ENCODE data around the gene MOSPD3. TPM values are rescaled to one million over a fixed set of nuclear protein-coding genes. Genes with fewer than 3 reads are reported as not detected.
A peak's percentile ranks its signal among the peaks of the same experiment; 100 is the strongest.

Gene MOSPD3
- total and polyA plus RNA-seq, 2 of the 13 experiments (the other 11 are each of a cell fraction or from before 2014, with no cell fraction given): 7.6 to 8.8 TPM

DNA sequence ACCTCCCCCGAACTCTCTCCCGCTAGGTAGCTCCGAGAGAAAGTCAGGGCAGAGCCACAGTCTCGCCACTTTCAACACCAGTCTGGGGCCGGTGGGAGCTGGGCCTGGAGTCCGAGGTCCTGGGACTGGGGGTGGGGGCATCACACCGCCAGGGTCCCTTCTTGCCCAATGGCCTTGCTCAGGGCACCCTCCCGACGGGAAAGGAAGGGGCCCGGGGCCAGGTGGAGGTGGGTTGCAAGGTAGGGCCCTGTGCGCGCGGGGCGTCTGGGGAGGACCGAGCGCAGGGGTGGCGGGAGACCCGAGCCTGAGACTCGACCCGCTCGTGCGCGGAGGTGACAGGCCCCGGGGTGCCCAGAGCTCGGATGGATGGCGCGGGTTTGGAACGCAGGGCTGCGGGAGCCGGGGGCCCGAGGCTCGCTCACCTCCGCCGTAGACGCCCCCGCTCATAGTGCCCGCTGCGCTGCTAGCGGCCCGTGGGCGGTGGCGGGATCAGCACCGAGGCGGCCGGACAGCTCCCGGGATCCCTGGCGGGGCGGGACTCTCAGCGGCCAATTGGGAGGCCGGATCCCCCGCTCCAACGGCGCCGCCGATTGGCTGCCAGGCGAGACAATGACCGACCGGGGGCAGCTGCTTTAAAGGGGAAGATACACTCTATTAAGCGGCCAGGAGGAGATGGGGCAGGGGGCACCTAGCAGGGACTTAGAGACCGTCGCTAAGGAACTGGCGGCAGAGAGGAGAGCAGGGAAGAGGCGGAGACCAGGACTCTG is 43.8 kb downstream of the MOSPD3 start, which contains the start of gene ACTL6B (continued):
- TF ChIP-seq FOXO4 (CRISPR knock-in tag; conservative IDR thresholded peaks at IDR 0.05) (no peak), GATAD1 (CRISPR knock-in tag; IDR thresholded peaks at IDR 0.05) (peak; percentile 55), ZNF225 (CRISPR knock-in tag; IDR thresholded peaks at IDR 0.05) (peak; percentile 83; the same call in 1 of the 2 replicates), RBM22 (optimal IDR thresholded peaks at IDR 0.05; ENCODE audit: low read length) (no peak), ATRX (CRISPR knock-in tag; IDR thresholded peaks at IDR 0.05; ENCODE audit: borderline replicate concordance) (no peak), PHF8 (CRISPR knock-in tag; IDR thresholded peaks at IDR 0.05) (no peak), STAT5B (CRISPR knock-in tag; IDR thresholded peaks at IDR 0.05) (peak; percentile 86; the same call in 1 of the 2 replicates), EEA1 (CRISPR knock-in tag; IDR thresholded peaks at IDR 0.05; ENCODE audit: borderline replicate concordance) (no peak), SRF (IDR thresholded peaks at IDR 0.05; ENCODE audit: low read depth, low read length) (no peak), HOXA3 (CRISPR knock-in tag; IDR thresholded peaks at IDR 0.05) (peak; percentile 49; the same call in 1 of the 2 replicates), RARA (CRISPR knock-in tag; IDR thresholded peaks at IDR 0.05) (peak; percentile 53), ZSCAN21 (CRISPR knock-in tag; IDR thresholded peaks at IDR 0.05; ENCODE audit: borderline replicate concordance) (peak; percentile 76; the same call in 1 of the 2 replicates), ZNF724P (CRISPR knock-in tag; IDR thresholded peaks at IDR 0.05; ENCODE audit: borderline replicate concordance) (peak; percentile 55; the same call in 1 of the 2 replicates), ZNF224 (CRISPR knock-in tag; IDR thresholded peaks at IDR 0.05) (no peak), MAZ (IDR thresholded peaks at IDR 0.05; ENCODE audit: borderline replicate concordance, low read depth, low read length) (peak; percentile 53; the same call in 1 of the 2 replicates), MAZ (CRISPR knock-in tag; IDR thresholded peaks at IDR 0.05; ENCODE audit: low read depth) (peak; percentile 75; the same call in 1 of the 2 replicates), RELA (CRISPR knock-in tag; IDR thresholded peaks at IDR 0.05) (0 out of 2 replicates have a peak, but pooled peaks have one; percentile 46), ERF (CRISPR knock-in tag; IDR thresholded peaks at IDR 0.05) (peak; percentile 89)
- TF ChIP-seq, protein P1, sequence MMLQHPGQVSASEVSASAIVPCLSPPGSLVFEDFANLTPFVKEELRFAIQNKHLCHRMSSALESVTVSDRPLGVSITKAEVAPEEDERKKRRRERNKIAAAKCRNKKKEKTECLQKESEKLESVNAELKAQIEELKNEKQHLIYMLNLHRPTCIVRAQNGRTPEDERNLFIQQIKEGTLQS (CRISPR knock-in tag; IDR thresholded peaks at IDR 0.05): peak; percentile 65; the same call in 1 of the 2 replicates
- TF ChIP-seq, protein P2, sequence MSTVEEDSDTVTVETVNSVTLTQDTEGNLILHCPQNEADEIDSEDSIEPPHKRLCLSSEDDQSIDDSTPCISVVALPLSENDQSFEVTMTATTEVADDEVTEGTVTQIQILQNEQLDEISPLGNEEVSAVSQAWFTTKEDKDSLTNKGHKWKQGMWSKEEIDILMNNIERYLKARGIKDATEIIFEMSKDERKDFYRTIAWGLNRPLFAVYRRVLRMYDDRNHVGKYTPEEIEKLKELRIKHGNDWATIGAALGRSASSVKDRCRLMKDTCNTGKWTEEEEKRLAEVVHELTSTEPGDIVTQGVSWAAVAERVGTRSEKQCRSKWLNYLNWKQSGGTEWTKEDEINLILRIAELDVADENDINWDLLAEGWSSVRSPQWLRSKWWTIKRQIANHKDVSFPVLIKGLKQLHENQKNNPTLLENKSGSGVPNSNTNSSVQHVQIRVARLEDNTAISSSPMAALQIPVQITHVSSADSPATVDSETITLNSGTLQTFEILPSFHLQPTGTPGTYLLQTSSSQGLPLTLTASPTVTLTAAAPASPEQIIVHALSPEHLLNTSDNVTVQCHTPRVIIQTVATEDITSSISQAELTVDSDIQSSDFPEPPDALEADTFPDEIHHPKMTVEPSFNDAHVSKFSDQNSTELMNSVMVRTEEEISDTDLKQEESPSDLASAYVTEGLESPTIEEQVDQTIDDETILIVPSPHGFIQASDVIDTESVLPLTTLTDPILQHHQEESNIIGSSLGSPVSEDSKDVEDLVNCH (CRISPR knock-in tag; IDR thresholded peaks at IDR 0.05): no peak
- TF ChIP-seq, protein P3, sequence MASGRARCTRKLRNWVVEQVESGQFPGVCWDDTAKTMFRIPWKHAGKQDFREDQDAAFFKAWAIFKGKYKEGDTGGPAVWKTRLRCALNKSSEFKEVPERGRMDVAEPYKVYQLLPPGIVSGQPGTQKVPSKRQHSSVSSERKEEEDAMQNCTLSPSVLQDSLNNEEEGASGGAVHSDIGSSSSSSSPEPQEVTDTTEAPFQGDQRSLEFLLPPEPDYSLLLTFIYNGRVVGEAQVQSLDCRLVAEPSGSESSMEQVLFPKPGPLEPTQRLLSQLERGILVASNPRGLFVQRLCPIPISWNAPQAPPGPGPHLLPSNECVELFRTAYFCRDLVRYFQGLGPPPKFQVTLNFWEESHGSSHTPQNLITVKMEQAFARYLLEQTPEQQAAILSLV (CRISPR knock-in tag; IDR thresholded peaks at IDR 0.05; ENCODE audit: borderline replicate concordance): peak; percentile 43; the same call in 1 of the 2 replicates
- TF ChIP-seq, protein P4, sequence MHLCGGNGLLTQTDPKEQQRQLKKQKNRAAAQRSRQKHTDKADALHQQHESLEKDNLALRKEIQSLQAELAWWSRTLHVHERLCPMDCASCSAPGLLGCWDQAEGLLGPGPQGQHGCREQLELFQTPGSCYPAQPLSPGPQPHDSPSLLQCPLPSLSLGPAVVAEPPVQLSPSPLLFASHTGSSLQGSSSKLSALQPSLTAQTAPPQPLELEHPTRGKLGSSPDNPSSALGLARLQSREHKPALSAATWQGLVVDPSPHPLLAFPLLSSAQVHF (CRISPR knock-in tag; IDR thresholded peaks at IDR 0.05): peak; percentile 57; the same call in 1 of the 2 replicates
